Vagina (tissue), 2 donors: ENCODE data around the gene AKIRIN1. TPM values are rescaled to one million over a fixed set of nuclear protein-coding genes. Genes with fewer than 3 reads are reported as not detected.
"Not testable (repeated sequence)": the region's sequence is repeated elsewhere in the genome, so short reads cannot be mapped to it uniquely, and the experiment has no call there.

Experiments
- DNase-seq, 2 donors: peaks; one replicate each; pipeline ENCODE4 v3.0.0-alpha.2; 2017; ENCODE audit errors: extremely low spot score in 2 of 2
- H3K27ac ChIP-seq: fragments of 200-600 bp; sonication (generic); one replicate; pipeline ENCODE4 v1.5.1; 2019
- H3K27me3 ChIP-seq: fragments of 200-600 bp; sonication (generic); one replicate; pipeline ENCODE4 v1.5.1; 2019
- H3K36me3 ChIP-seq, 2 donors: fragments of 200-600 bp; sonication (generic); one replicate each; pipeline ENCODE4 v1.5.1; 2017 to 2019
- H3K4me1 ChIP-seq: fragments of 200-600 bp; sonication (generic); one replicate; pipeline ENCODE4 v1.5.1; 2019
- H3K4me3 ChIP-seq, 2 donors: fragments of 200-600 bp; sonication (generic); 1 replicate in 1 of 2; 2 replicates in 1 of 2; pipeline ENCODE4 v1.5.1; 2016 to 2019
- H3K9me3 ChIP-seq: fragments of 200-600 bp; sonication (generic); one replicate; pipeline ENCODE4 v1.5.1; 2019
- CTCF ChIP-seq, 3 experiments: fragments of 450-650 bp in 2 of 3; fragments of 200-600 bp in 1 of 3; sonication (generic) in 1 of 3; IDR thresholded peaks; one replicate each; pipeline ENCODE4 v1.5.1; 2017 to 2019; ENCODE audit warnings: antibody characterized with exemption in 3 of 3, mild to moderate bottlenecking in 2 of 3, moderate library complexity in 2 of 3
- POLR2A ChIP-seq, 2 donors: fragments of 450-650 bp; IDR thresholded peaks; one replicate each; pipeline ENCODE4 v1.6.1; 2017; ENCODE audit warnings: antibody characterized with exemption in 2 of 2, mild to moderate bottlenecking in 2 of 2, moderate library complexity in 2 of 2
- POLR2AphosphoS5 ChIP-seq, 2 donors: sonication (generic); formaldehyde crosslinking; IDR thresholded peaks; one replicate each; pipeline ENCODE4 v1.9.0; 2017; ENCODE audit warnings: antibody characterized with exemption in 2 of 2, mild to moderate bottlenecking in 2 of 2, low read depth in 1 of 2; ENCODE audit not compliant: insufficient read depth in 1 of 2
- intact Hi-C: fragments of 100-400 bp; cut with DNase I; formaldehyde crosslinking; loops from one replicate; pipeline ENCODE4 v1.15.1; 2023
- small RNA-seq: library from RNA; depleted of rRNA; stranded (forward); fragments of <200 nt; gene quantifications from one replicate; pipeline ENCODE3, GENCODE V24; 2016
- total RNA-seq: library from RNA; depleted of rRNA; stranded (reverse); fragments of >200 nt; gene quantifications from one replicate; pipeline ENCODE4 v1.2.3, GENCODE V29; 2016

Gene AKIRIN1
- total RNA-seq, 1 donor from 2014 or later, result 27.5 TPM

GRCh38 chr1:39051956-39052355, 60.9 kb downstream of the AKIRIN1 start:
- no peak for DNase-seq
- H3K4me1 ChIP-seq, result peaks cover 14% of the 10 kb centered on the region
- H3K27me3 ChIP-seq, result no peaks in the 10 kb centered on the region
- no peak overlapping the region for H3K4me3 ChIP-seq
- H3K9me3 ChIP-seq, result no peaks in the 10 kb centered on the region
- H3K27ac ChIP-seq, result no peak overlapping the region
- intact Hi-C loops, result no loop called here
- TF ChIP-seq CTCF (IDR thresholded peaks at IDR 0.05) (no peak), POLR2A (IDR thresholded peaks at IDR 0.05) (no peak), POLR2AphosphoS5 (IDR thresholded peaks at IDR 0.05; ENCODE audit: insufficient read depth in 1 of 2, low read depth in 1 of 2) (no peak)
- no peaks in the 10 kb centered on the region for H3K36me3 ChIP-seq

- H3K27ac ChIP-seq, DNase-seq, H3K9me3 ChIP-seq, H3K4me1 ChIP-seq, H3K36me3 ChIP-seq, intact Hi-C loops, H3K27me3 ChIP-seq, H3K4me3 ChIP-seq: not testable (repeated sequence)
These were observed 64.2 kb downstream of the AKIRIN1 start for GRCh38 chr1:39055213-39055710.

Small RNA genes within 50 kb of the gene (small RNA-seq; reads per million reads assigned to genes)
- gene RF00019, result not detected

Other genes starting within 250 kb of the AKIRIN1 start
- 9.8 TPM for gene RRAGC, start 131.5 kb upstream of the AKIRIN1 start, total RNA-seq
- gene MYCBP, start 117.9 kb upstream of the AKIRIN1 start, total RNA-seq, result 12.8 TPM
- gene GJA9, start 109.7 kb upstream of the AKIRIN1 start, total RNA-seq, result not detected
- gene RHBDL2, start 49.4 kb upstream of the AKIRIN1 start, total RNA-seq, result 9.6 TPM
- gene NDUFS5, start 35.1 kb downstream of the AKIRIN1 start, total RNA-seq, result 534 TPM
- gene MACF1, start 213.4 kb downstream of the AKIRIN1 start, total RNA-seq, result 291 TPM